Activated T-cell treated with anti-CD3 and anti-CD28 coated beads, Interleukin-2, amount 50 U/mL, for 24 hours (primary cell): ENCODE results near the gene DMAC1.
A peak's percentile ranks its signal among the peaks of the same experiment; 100 is the strongest.

ENCODE experiments used
- DNase-seq: peaks from one replicate; pipeline ENCODE4 v3.0.0-alpha.2; 2020
- H3K27ac Mint-ChIP-seq: 2 replicates; pipeline ENCODE4 v1.8.0; 2020; ENCODE audit warnings: mild to moderate bottlenecking, mixed read lengths
- H3K27me3 Mint-ChIP-seq: 2 replicates; pipeline ENCODE4 v1.8.0; 2020; ENCODE audit warnings: mixed read lengths
- H3K36me3 Mint-ChIP-seq: 2 replicates; pipeline ENCODE4 v1.8.0; 2020; ENCODE audit warnings: low read depth, mixed read lengths
- H3K4me1 Mint-ChIP-seq: 2 replicates; pipeline ENCODE4 v1.8.0; 2020; ENCODE audit warnings: low read depth, mixed read lengths
- H3K4me3 Mint-ChIP-seq: 2 replicates; pipeline ENCODE4 v1.8.0; 2020; ENCODE audit warnings: mild to moderate bottlenecking, moderate library complexity, mixed read lengths
- H3K9me3 Mint-ChIP-seq: 2 replicates; pipeline ENCODE4 v1.8.0; 2020; ENCODE audit warnings: mixed read lengths

Gene DMAC1

DNA sequence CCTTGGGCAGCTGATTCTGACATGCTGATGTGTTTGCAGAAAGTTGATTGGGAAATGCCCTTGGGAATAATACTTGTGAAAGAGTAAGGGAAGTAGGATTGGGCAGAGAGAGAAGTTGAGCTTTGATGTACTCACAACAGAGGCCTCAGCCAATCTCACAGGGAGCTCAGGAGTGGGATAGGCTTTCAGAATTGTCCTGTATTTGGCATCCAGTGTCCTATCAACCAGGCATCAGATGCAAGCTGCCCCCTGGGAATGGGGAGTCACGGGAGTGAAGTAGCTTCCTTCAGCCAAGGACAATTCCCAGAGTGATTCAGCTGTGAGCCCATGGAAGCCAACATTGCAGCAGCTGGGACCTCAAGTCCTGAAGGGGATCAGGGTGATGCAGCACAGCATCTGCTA, 39.6 kb downstream of the DMAC1 start:
- H3K9me3 Mint-ChIP-seq: peaks cover 4% of the 10 kb centered on the region

DNA sequence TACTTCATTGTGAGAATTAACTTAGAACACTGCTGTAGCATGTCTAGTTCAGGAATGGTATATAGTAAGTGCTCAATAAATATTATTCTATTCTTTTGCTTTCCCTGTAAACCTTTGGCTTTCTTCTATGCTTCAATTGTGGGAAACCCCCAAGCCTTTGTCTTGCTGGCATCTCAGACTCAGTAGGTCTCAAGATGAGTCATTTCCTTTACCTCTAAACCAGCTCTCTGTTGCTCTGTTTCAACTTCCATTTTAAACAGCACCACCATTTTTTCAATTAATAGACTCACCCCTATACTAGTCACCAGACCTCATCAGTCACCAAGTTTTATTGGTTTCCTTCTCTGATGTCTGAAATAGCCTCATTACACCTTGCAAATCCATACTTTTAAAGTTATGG, 43.5 kb downstream of the DMAC1 start:
- Mint-ChIP-seq H3K27me3 (no peaks in the 10 kb centered on the region), H3K27ac (peak overlapping the region; percentile 90), H3K9me3 (peaks cover 4% of the 10 kb centered on the region), H3K36me3 (no peaks in the 10 kb centered on the region), H3K4me3 (no peak overlapping the region), H3K4me1 (peaks cover 33% of the 10 kb centered on the region)
- no peak for DNase-seq

More for the DNA sequence above, 39.6 kb downstream of the DMAC1 start:
- Mint-ChIP-seq H3K4me3 (no peak overlapping the region), H3K36me3 (no peaks in the 10 kb centered on the region), H3K4me1 (peaks cover 25% of the 10 kb centered on the region), H3K27ac (no peak overlapping the region), H3K27me3 (no peaks in the 10 kb centered on the region)
- no peak for DNase-seq

DNA sequence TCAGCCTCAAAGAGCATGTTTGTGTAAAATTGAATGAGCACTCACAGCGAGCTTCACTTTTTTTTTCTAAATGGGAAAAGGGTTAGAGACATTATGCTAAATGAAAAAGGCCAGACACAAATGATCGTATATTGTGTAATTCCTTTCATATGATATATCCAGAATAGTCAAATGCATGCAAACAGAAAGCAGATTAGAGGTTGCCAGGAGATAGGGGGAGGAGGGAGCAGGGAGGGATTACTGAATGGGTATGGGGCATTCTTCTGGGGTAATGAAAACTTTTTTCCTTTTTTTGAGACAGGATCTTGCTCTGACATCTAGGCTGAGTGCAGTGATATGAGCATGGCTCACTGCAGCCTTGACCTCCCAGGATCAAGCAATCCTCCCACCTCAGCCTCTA, 47.1 kb downstream of the DMAC1 start:
- DNase-seq: no peak

More for the DNA sequence above, 47.1 kb downstream of the DMAC1 start:
- H3K9me3 Mint-ChIP-seq: peaks cover 4% of the 10 kb centered on the region
- no peaks in the 10 kb centered on the region for H3K36me3 Mint-ChIP-seq
- H3K27me3 Mint-ChIP-seq: peaks cover 7% of the 10 kb centered on the region
- no peak overlapping the region for H3K27ac Mint-ChIP-seq
- peaks cover 32% of the 10 kb centered on the region for H3K4me1 Mint-ChIP-seq
- no peak overlapping the region for H3K4me3 Mint-ChIP-seq
